Fibroblast of skin of left quadriceps (primary cell): ENCODE results near the gene B3GALT5.
A peak's percentile ranks its signal among the peaks of the same experiment; 100 is the strongest.
"Not testable (repeated sequence)": the region's sequence is repeated elsewhere in the genome, so short reads cannot be mapped to it uniquely, and the experiment has no call there.

Experiments used
- DNase-seq, 2 experiments: peaks; one replicate each; pipeline ENCODE4 v3.0.0-alpha.2; 2013; ENCODE audit warnings: low read depth in 2 of 2

The B3GALT5 gene

GRCh38 chr21:39612233-39613040, at the start of gene B3GALT5:
Gene B3GALT5 (plus strand): TSS chr21:39612940. CDS start chr21:39660560, 47,620 bp downstream.
- no peak for DNase-seq

GRCh38 chr21:39564200-39564599, 48.5 kb upstream of the B3GALT5 start:
- DNase-seq, result no peak

GRCh38 chr21:39567180-39567972, 45.4 kb upstream of the B3GALT5 start:
- DNase-seq, result no peak

GRCh38 chr21:39568361-39568760, 44.4 kb upstream of the B3GALT5 start:
- no peak for DNase-seq

GRCh38 chr21:39575775-39576174, 37.0 kb upstream of the B3GALT5 start:
- peak; percentile 4 to 6 for DNase-seq

- DNase-seq, result no peak
Observed at GRCh38 chr21:39576518-39577128, 36.1 kb upstream of the B3GALT5 start.

GRCh38 chr21:39579734-39580332, 32.9 kb upstream of the B3GALT5 start:
- no peak for DNase-seq

- no peak for DNase-seq
Observed at GRCh38 chr21:39580744-39581143, 32.0 kb upstream of the B3GALT5 start.

- no peak for DNase-seq
Observed at GRCh38 chr21:39581414-39581813, 31.3 kb upstream of the B3GALT5 start.

- DNase-seq, result no peak
Observed at GRCh38 chr21:39582749-39583148, 30.0 kb upstream of the B3GALT5 start.

- DNase-seq, result not testable (repeated sequence)
Observed at GRCh38 chr21:39583586-39583985, 29.2 kb upstream of the B3GALT5 start.

GRCh38 chr21:39587376-39587775, 25.4 kb upstream of the B3GALT5 start:
- no peak for DNase-seq

- no peak for DNase-seq
Observed at GRCh38 chr21:39588884-39589283, 23.9 kb upstream of the B3GALT5 start.

GRCh38 chr21:39593522-39593921, 19.2 kb upstream of the B3GALT5 start:
- no peak for DNase-seq

GRCh38 chr21:39595465-39595864, 17.3 kb upstream of the B3GALT5 start:
- no peak for DNase-seq

- no peak for DNase-seq
Observed at GRCh38 chr21:39597595-39597994, 15.1 kb upstream of the B3GALT5 start.

GRCh38 chr21:39599191-39599970, 13.4 kb upstream of the B3GALT5 start:
- DNase-seq, result no peak

- no peak for DNase-seq
Observed at GRCh38 chr21:39601187-39601928, 11.4 kb upstream of the B3GALT5 start.

- no peak for DNase-seq
Observed at GRCh38 chr21:39602076-39602689, 10.6 kb upstream of the B3GALT5 start.

- DNase-seq, result no peak
Observed at GRCh38 chr21:39602793-39603192, 9.9 kb upstream of the B3GALT5 start.
